ENCODE data around the gene OSGEPL1.
A peak's percentile ranks its signal among the peaks of the same experiment; 100 is the strongest.
"Not testable (repeated sequence)": the region's sequence is repeated elsewhere in the genome, so short reads cannot be mapped to it uniquely, and the experiment has no call there.

The OSGEPL1 gene

GRCh38 chr2:189751080-189751658 lies 11.4 kb downstream of the OSGEPL1 start:
- DNase-seq (ENCODE audit: low spot score), result peak; percentile 59

- DNase-seq (ENCODE audit: low spot score), result no peak
These were observed 33.2 kb downstream of the OSGEPL1 start for GRCh38 chr2:189729430-189729829.

- no peak for DNase-seq (ENCODE audit: low spot score)
These were observed 35.7 kb downstream of the OSGEPL1 start for GRCh38 chr2:189726849-189727248.

GRCh38 chr2:189726271-189726670 lies 36.3 kb downstream of the OSGEPL1 start:
- no peak for DNase-seq (ENCODE audit: low spot score)

- DNase-seq (ENCODE audit: low spot score), result no peak
These were observed 39.4 kb downstream of the OSGEPL1 start for GRCh38 chr2:189723192-189723591.

- DNase-seq (ENCODE audit: low spot score), result no peak
These were observed 43.0 kb downstream of the OSGEPL1 start for GRCh38 chr2:189719571-189719970.

- DNase-seq (ENCODE audit: low spot score), result not testable (repeated sequence)
These were observed 45.0 kb downstream of the OSGEPL1 start for GRCh38 chr2:189717593-189717992.

GRCh38 chr2:189709501-189710221 lies 52.9 kb downstream of the OSGEPL1 start:
- DNase-seq (ENCODE audit: low spot score), result no peak

- DNase-seq (ENCODE audit: low spot score), result no peak
These were observed 60.5 kb downstream of the OSGEPL1 start for GRCh38 chr2:189702071-189702470.

GRCh38 chr2:189700681-189701080 lies 61.9 kb downstream of the OSGEPL1 start:
- DNase-seq (ENCODE audit: low spot score), result no peak

- peak; percentile 75 for DNase-seq (ENCODE audit: low spot score)
These were observed 64.3 kb downstream of the OSGEPL1 start for GRCh38 chr2:189698020-189698887.

All from CD4-positive, alpha-beta T cell treated with Interleukin-2 at 100 ng/mL for 4 hours (primary cell).